NT2/D1 (cell line): ENCODE measurements around the gene ZNF32.

Experiments
- YY1 ChIP-seq: IDR thresholded peaks from 2 replicates; pipeline ENCODE4 v1.6.1; 2011; ENCODE audit not compliant: insufficient read length, insufficient read depth
- ZNF274 ChIP-seq: IDR thresholded peaks from 2 replicates; pipeline ENCODE4 v1.6.1; 2011; ENCODE audit warnings: mild to moderate bottlenecking, low read depth, low read length

DNA sequence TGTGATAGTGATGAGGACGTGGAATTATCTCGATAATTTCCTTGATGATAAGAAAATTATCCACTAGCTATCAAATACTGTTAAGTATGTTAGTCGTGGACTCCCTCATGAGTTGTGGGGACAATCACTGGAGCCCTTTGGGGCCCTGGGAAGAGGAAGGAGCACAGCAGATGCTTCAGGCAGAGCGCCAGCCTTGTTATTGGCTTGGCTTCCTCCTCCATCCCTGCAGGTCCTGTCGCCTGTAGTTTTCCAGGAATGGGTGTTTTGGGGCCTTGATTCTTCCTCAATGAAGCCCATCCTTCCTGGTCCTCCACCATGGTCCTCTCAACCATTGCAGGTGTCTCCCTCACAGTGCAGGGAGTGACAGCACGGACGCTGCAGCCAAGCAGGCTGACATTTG is 32.5 kb upstream of the ZNF32 start:
- TF ChIP-seq ZNF274 (no peak), YY1 (no peak)
